GM04504 (cell line): Measurements from ENCODE around the gene LRRC55.

ENCODE experiments used
- DNase-seq: peaks from one replicate; pipeline ENCODE4 v3.0.0-alpha.2; 2012; ENCODE audit warnings: low read depth

LRRC55 gene

DNA sequence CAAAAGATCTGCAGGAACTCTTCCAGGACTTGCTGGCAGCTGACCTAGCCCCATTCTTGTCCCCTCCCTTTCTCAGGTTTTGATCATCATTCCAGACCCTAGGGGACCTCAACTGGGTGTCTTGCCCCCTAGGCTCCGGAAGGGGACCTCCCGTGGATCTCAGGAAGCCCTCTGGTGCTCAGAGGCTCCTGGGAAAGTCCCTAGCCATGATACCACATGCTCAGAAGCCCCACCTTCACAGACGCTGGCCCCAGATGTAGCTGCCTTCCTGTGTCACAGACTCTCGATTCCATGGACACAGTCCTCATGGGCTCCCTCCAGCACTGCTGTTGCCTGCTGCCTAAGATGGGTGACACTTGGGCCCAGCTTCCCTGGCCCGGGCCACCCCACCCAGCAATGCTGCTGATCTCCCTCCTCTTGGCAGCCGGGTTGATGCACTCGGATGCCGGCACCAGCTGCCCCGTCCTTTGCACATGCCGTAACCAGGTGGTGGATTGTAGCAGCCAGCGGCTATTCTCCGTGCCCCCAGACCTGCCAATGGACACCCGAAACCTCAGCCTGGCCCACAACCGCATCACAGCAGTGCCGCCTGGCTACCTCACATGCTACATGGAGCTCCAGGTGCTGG lies at the start of gene LRRC55:
LRRC55 (plus strand) TSS at position 276 of the 628 bp plus-strand sequence; CDS start at position 346, 70 bp downstream.
- DNase-seq: no peak

GRCh38 chr11:57133366-57134038 lies 48.3 kb upstream of the LRRC55 start:
- no peak for DNase-seq

DNA sequence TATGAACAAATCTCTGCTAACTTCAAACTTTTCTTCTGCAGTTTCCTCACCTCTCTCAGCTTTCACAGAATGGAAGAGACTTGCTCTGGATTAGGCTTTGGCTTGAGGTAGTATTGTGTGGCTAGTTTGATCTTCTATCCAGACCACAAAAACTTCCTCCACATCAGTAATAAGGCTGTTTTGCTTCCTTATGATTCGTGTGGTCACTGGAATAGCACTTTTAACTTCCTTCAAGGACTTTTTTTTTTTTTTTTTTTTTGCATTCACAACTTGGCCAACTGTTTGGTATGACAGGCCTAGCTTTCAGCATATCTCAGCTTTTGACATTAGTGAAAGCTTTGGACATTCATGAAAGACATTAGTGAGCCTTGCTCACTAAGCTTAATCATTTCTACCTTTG lies 47.5 kb upstream of the LRRC55 start:
- no peak for DNase-seq

GRCh38 chr11:57135020-57135751 lies 46.6 kb upstream of the LRRC55 start:
- no peak for DNase-seq

DNA sequence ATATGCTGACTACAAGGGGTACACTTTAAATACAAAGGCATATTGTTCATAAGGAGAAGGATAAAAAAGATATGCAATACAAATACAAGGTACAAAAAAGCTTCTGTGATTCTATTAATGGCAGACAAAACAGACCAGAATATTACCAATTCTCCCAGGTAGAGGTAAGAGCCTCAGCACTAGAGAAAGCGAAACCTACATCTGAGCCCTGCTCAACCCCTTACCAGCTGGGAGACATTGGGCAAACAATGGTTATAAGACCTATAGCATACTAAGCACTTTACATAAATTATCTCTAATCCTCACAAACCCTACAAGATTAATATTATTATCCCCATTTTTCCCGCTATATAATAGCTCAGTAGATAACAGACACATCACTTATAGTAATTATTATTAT lies 41.2 kb upstream of the LRRC55 start:
- DNase-seq: no peak

GRCh38 chr11:57143459-57143858 lies 38.3 kb upstream of the LRRC55 start:
- DNase-seq: no peak

GRCh38 chr11:57144075-57144474 lies 37.7 kb upstream of the LRRC55 start:
- no peak for DNase-seq

- DNase-seq: no peak
Measured at GRCh38 chr11:57144531-57145320, 37.0 kb upstream of the LRRC55 start.

DNA sequence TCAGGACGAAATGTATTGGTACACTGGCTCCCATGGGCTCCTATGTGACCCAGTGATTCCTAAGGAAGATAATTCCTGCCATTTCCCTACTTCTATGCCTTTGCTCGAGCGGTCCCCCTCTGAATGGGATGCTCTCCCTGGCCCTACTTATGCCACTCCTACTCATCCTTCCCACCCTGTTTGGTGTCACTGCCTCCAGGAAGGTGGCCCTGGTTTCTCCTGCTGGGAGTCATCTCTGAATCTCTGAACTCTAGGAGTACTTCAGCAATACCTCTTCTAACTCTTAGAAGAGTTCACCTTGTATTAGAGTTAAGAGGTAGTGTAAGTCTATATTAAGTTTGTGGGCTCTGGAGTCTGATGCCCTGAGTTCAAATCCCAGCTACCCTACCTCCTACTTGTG lies 35.5 kb upstream of the LRRC55 start:
- DNase-seq: no peak

GRCh38 chr11:57148621-57149020 lies 33.1 kb upstream of the LRRC55 start:
- DNase-seq: no peak

DNA sequence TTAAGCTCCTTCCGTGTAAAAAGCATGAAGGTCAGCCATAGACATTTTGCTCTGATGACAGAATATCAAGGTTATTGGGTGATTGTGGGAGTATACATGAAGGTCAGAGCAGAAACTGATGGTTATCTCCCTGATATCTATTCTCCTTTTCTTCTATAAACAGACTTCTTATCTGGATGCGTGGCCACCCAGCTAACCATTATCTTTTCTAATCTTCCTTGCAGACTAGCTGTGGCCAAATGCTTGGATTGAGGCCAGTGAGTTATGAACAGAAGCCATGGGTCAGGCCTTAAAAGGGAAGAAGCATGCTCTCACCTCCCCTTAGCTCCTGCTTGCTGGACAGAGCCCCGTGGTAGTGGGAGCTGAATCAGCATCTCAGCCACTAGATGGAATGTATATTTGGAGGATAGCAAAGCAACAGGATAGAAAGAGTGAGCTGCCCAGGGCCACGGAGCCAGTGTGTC lies 31.3 kb upstream of the LRRC55 start:
- DNase-seq: no peak

- DNase-seq: no peak
Measured at GRCh38 chr11:57152134-57152533, 29.6 kb upstream of the LRRC55 start.

DNA sequence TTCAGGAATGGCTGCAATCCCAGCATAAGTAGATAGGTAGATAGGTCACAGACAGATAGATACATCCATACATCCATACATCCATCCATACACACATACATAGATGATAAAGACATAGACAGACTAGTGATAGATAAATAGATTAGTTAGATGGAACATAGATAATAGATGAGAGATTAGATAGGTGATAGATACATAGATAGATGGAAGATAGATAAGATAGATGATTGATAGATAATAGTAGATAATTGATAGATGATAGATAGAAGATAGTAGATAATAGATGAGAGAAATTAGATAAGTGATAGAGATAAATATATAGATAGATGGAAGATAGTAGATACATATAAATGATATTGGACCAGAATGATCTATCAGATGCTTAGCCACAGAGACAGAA lies 28.3 kb upstream of the LRRC55 start:
- DNase-seq: no peak

GRCh38 chr11:57154739-57155138 lies 27.0 kb upstream of the LRRC55 start:
- DNase-seq: no peak

- DNase-seq: no peak
Measured at GRCh38 chr11:57155400-57155799, 26.4 kb upstream of the LRRC55 start.

DNA sequence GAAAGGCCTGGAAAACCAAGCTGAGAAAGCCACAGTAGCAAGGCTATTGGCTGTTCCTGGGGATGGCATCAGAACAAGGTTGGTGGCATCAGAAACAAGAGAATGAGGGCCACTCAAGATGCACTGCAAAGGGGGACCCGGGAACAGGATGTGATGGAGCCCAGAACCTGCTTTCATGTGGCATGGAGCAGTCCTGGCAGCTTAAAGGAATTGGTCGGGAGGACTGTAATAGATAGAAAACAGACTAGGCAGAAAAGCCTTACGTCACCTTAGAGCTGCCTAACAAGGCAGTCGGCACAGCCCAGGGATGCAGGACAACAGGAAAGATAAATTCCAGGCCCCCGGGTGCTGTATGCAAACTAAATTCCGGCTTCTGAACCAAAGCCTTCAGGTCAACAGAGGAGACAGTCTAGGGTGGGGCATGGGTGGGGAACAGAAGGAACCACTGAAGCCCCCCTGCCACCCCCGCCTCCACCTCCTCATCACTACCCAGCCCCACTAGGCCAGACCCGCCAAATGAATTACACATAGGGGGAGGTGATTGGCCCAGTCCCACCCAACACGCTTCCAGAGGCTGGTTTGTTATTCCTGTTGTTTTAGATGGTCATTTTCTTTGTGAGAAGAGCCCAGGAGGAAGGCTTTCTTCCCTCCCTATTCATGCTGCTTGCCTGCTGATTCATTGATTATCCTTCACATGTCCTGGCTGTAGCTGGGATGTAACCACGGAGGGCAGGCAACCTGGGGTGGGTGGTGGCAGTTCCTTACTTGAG lies 25.7 kb upstream of the LRRC55 start:
- DNase-seq: no peak

DNA sequence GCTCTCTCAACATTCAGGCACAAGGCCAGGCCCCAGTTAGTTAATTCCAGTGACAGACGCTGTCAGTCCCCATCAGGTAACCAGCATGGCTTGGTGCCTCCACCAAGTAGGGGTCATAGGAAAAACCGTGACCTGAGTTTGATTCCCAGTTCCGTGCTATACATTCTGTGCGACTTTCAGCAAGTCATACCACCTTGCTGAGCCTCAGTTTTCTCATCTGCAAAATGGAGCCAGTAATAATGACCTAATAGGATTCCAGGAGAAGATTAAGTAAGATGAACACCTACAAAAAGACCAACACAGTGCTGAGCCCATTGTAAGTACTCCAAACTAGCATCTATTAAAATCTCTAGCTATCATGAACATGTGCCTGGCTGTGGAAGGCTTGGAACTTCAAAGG lies 24.8 kb upstream of the LRRC55 start:
- no peak for DNase-seq

DNA sequence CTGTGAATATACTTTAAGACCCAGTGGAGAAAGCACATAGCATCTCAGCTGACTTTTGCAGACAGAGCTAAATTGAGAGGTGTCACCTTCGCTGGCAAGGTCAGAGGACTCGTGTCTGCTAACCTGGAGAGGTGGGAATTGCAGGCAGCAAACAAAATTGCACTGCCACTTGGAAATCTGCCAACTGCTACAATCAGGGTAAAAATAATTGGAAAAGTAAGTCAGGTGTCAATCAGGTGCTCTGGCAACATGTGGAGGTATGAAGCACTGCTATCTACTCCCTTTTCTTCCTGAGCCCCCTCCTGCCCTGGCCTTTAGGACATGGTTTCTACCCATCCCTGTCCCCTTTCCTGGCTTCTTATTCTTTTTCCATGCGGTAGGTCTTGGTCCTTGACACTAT lies 24.1 kb upstream of the LRRC55 start:
- no peak for DNase-seq

DNA sequence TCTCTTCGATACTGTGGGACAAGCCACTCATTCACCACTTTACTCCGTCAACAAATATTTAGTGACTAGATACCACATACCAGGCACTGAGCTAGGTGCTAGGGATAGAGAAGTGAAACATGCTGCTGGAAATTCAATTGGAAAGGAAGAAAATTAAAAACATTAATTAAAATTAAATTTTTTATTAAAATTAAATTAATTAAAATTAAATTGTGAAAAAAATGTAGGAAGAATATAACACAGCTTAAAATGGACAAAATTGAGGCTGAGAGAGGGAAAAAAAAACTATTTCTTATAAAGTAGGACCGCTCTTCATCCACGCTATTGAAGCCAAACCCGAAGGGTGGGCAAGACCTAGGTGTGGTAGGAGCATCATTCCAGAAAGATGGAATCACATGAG lies 23.6 kb upstream of the LRRC55 start:
- no peak for DNase-seq

DNA sequence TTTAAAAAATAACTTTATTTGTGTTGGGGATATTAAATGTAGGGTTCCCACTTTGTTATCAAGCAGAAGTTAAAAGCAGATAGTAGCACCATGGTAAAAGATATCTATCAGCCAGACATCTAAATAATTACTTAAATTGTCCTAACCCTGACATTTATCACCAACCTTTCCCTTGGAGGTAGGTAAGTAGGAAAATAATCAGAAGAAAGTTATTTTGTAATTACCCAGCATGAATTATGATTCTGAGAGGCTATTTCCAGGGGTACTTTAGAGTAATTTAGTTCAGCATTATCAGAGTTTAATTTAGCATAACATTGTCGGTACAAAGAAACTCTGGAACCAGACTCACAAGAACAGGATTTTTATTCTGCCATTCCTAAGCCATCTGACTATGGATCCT lies 23.2 kb upstream of the LRRC55 start:
- DNase-seq: no peak

- no peak for DNase-seq
Measured at GRCh38 chr11:57160665-57161064, 21.1 kb upstream of the LRRC55 start.

- no peak for DNase-seq
Measured at GRCh38 chr11:57161351-57161750, 20.4 kb upstream of the LRRC55 start.
